Midbrain (tissue), 1 donor: ENCODE measurements around the gene TRPV2.
"Not testable (repeated sequence)": the region's sequence is repeated elsewhere in the genome, so short reads cannot be mapped to it uniquely, and the experiment has no call there.

Source experiments
- DNase-seq: peaks from one replicate; lab custom pipeline; 2025; lab: John Stamatoyannopoulos, UW

The TRPV2 gene, protein sequence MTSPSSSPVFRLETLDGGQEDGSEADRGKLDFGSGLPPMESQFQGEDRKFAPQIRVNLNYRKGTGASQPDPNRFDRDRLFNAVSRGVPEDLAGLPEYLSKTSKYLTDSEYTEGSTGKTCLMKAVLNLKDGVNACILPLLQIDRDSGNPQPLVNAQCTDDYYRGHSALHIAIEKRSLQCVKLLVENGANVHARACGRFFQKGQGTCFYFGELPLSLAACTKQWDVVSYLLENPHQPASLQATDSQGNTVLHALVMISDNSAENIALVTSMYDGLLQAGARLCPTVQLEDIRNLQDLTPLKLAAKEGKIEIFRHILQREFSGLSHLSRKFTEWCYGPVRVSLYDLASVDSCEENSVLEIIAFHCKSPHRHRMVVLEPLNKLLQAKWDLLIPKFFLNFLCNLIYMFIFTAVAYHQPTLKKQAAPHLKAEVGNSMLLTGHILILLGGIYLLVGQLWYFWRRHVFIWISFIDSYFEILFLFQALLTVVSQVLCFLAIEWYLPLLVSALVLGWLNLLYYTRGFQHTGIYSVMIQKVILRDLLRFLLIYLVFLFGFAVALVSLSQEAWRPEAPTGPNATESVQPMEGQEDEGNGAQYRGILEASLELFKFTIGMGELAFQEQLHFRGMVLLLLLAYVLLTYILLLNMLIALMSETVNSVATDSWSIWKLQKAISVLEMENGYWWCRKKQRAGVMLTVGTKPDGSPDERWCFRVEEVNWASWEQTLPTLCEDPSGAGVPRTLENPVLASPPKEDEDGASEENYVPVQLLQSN

DNA sequence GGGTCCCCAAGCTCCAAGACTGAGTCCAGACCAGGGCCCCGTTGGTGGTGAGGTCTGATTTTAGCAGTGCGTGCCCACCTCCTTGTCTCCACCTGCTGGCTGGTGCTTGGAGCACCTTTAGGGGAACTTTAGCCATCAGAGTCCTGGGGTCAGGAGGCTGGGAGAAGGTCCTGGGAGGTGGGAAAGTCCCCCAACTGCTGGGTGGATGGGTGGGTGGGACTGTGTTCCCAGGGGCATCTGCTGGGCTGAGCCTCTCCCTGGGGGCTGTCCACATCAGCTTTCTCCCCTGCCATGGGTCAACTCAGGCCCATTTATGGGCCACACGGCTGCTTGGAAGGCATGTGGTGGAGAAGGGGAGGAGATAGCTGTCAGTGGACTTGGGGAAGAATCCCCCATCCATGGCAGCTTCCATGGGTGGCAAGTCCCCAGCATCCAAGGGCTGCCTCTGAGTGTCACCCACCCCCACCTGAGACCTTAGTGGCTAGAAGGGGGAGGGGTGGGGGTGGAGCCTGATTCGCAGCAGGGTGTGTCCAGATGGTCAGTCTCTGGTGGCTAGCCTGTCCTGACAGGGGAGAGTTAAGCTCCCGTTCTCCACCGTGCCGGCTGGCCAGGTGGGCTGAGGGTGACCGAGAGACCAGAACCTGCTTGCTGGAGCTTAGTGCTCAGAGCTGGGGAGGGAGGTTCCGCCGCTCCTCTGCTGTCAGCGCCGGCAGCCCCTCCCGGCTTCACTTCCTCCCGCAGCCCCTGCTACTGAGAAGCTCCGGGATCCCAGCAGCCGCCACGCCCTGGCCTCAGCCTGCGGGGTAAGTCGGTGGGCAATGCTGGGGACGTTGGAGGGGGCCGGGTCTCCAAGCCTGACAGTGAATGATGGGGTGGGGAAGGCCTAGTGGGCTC lies at the start of gene TRPV2:
Gene TRPV2 (plus strand): TSS at position 541 of the 894 bp plus-strand sequence. CDS start 2,098 bp downstream, outside the sequence.
- no peak for DNase-seq

GRCh38 chr17:16371742-16372141 lies 43.6 kb upstream of the TRPV2 start:
- no peak for DNase-seq

- no peak for DNase-seq
Measured at GRCh38 chr17:16374146-16374938, 41.0 kb upstream of the TRPV2 start.

- peak; percentile 64 for DNase-seq
Measured at GRCh38 chr17:16377941-16378341, 37.4 kb upstream of the TRPV2 start.

DNA sequence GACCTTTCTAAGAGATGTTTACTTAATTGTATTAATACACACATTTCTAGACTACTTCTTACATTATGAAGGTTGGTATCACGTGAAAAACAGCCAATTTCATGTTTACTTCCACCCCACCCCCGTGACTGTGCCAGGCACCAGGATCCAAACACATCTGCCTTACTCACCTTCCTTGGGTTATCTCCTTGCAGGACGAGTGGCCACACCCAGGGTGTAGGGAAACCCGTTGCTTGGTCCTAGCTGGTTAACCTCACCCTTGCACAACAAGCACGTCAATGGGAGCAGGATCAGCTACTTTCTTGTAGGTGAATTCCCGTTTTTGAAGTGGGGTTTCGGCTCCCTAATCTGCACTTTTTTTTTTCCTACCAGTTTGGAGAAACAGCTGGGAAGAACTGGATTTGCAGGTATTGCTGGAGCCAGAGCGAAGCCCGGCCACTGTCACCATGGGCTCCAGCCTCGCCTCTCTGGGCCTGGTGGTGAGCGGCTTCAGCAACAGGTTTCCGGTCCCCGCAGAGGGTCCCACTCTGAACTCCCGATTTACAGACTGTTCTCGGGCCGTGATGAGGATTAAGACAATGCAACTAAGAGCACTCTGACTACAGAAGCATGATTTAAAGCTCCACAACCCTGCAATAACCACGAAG lies 36.6 kb upstream of the TRPV2 start:
- DNase-seq, result no peak

GRCh38 chr17:16379654-16380053 lies 35.7 kb upstream of the TRPV2 start:
- no peak for DNase-seq

DNA sequence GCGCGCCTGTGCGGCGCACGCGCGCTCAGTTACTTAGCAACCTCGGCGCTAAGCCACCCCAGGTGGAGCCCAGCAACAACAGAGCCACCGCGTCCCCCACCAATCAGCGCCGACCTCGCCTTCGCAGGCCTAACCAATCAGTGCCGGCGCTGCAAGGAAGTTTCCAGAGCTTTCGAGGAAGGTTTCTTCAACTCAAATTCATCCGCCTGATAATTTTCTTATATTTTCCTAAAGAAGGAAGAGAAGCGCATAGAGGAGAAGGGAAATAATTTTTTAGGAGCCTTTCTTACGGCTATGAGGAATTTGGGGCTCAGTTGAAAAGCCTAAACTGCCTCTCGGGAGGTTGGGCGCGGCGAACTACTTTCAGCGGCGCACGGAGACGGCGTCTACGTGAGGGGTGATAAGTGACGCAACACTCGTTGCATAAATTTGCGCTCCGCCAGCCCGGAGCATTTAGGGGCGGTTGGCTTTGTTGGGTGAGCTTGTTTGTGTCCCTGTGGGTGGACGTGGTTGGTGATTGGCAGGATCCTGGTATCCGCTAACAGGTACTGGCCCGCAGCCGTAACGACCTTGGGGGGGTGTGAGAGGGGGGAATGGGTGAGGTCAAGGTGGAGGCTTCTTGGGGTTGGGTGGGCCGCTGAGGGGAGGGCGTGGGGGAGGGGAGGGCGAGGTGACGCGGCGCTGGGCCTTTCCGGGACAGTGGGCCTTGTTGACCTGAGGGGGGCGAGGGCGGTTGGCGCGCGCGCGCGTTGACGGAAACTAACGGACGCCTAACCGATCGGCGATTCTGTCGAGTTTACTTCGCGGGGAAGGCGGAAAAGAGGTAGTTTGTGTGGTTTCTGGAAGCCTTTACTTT lies 34.5 kb upstream of the TRPV2 start, which contains the start of gene UBB:
Gene UBB (plus strand): TSS at position 452 of the 856 bp plus-strand sequence. CDS start 817 bp downstream, outside the sequence.
- DNase-seq, result peak; percentile 93

DNA sequence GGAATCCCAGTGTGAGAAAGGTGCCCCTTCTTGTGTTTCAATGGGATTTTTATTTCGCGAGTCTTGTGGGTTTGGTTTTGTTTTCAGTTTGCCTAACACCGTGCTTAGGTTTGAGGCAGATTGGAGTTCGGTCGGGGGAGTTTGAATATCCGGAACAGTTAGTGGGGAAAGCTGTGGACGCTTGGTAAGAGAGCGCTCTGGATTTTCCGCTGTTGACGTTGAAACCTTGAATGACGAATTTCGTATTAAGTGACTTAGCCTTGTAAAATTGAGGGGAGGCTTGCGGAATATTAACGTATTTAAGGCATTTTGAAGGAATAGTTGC lies 33.9 kb upstream of the TRPV2 start:
- DNase-seq, result no peak

- no peak for DNase-seq
Measured at GRCh38 chr17:16383216-16383615, 32.2 kb upstream of the TRPV2 start.

DNA sequence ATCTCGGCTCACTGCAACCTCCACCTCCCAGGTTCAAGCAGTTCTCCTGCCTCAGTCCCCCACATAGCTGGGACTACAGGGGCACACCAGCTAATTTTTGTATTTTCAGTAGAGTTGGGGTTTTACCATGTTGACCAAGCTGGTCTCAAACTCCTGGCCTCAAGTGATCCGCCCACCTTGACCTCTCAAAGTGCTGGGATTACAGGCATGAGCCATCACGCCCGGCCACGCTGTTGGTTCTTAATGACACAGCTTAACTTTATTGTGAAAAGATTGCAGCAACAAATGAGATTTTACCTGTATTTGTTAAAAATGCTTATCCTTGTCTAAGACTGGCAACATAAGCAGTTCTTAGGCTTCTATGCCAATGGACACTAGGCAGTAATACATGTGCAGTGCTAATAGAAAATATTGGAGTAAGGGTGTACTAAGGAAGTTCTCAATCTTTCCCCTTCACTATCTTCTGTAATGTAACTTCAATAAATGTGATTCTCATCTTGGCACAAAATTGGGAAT lies 31.5 kb upstream of the TRPV2 start:
- no peak for DNase-seq

GRCh38 chr17:16384557-16384956 lies 30.8 kb upstream of the TRPV2 start:
- no peak for DNase-seq

- not testable (repeated sequence) for DNase-seq
Measured at GRCh38 chr17:16386126-16386507, 29.3 kb upstream of the TRPV2 start.

DNA sequence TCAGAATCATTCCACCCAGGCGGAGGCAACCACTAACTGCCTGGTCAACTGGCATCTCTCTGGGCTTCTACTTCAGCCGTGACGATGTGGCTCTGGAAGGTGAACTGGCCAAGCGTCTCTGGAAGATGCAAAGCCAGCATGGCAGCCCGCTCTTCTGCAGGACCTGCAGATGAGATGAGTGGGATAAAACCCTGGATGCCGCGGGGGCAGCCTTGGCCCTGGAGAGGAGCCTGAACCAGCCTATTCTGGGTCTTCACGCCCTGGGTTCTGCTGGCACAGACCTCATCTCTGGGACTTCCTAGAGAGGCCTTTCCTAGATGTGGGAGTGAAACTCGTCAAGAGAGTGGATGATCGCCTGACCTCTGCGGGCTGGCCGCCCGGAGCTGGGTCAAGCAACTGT lies 23.9 kb upstream of the TRPV2 start:
- no peak for DNase-seq

DNA sequence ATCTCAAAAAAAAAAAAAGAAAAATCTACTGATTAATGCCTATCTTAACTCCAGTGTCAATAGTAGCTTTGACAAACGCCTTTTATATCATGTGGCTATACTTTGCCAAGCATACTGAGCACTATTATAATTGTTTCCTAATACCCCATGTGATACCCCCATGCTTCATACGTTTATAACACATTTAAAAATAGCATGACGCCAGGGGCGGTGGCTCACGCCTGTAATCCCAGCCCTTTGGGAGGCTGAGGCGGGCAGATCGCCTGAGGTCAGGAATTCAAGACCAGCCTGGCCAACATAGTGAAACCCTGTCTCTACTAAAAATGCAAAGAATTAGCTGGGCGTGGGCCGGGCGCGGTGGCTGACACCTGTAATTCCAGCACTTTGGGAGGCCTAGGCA lies 22.9 kb upstream of the TRPV2 start:
- not testable (repeated sequence) for DNase-seq

DNA sequence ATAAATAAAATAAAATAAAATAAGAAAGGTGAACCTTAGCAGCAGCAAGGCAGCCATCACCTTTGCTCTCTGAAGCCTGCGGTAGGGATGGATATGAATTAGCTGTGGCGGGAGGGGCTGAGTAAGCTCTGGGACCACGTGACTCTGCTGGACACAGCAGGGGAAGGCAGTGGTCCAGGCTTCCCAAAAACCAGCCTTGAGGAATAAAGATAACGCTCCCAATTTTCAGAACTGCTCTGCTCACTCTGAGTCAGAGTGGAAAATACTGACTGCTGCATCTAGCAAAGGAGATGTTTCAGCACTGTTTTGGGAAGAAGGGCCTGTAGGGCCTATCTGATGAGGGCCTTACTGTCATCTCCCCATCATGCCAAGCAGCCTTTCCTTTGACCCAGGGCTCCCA lies 19.5 kb upstream of the TRPV2 start:
- not testable (repeated sequence) for DNase-seq

- not testable (repeated sequence) for DNase-seq
Measured at GRCh38 chr17:16396693-16397092, 18.7 kb upstream of the TRPV2 start.

DNA sequence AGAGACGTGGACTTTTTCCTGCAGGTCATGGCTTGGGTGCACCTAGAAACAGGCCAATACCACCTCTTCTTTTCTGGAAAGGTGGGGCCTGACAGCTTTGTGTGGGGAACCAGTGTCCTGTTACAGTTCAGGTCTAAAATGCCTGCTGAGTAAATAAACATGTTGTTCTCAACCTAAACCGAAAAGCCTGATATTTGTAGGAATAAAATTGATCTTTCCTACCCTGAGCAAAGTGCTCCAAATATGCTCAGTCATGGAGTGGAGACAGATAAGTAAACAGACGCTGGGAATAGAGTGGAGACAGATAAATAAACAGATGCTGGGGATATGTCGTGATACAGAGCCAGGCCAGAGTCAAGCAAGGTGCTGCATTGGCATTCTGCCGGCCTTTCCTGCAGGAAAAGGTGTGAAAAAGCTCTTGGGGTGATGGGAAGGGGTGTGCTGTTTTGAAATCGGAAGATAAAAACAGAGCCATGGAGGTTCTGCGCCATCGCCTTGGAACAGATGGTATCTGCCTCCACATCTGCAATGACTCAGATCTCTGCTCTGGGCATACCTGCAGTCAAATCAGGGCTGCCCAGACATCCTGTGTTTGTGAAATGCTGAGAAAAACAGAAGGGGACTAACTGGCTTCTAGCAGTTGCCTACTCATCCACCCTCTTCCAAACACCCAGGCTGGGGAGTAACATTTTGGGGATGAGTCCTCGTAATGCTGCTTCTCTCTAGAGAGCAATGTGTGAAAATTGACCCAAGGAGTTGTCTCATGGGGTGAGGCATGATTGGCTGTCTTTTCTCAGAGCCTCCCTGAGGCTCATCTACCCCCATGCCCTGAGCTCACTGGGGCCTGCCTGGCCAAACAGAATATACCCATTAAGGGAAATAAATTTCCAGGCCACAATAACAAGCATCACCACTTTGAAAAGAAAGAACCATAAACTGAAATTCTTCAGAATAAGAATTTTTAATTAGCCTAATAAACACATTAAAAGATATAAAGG lies 16.8 kb upstream of the TRPV2 start:
- DNase-seq, result no peak

GRCh38 chr17:16403847-16404246 lies 11.5 kb upstream of the TRPV2 start:
- DNase-seq, result not testable (repeated sequence)
